Iris pigment epithelial cell (primary cell): ENCODE measurements around the gene ASS1.

Experiments
- DNase-seq: peaks from one replicate; pipeline ENCODE4 v3.0.0-alpha.2; 2011; ENCODE audit warnings: low read depth

The ASS1 gene

GRCh38 chr9:130454096-130454811 lies 9.5 kb downstream of the ASS1 start:
- no peak for DNase-seq

GRCh38 chr9:130454812-130455325 lies 10.1 kb downstream of the ASS1 start:
- DNase-seq, result no peak

- no peak for DNase-seq
Observed at GRCh38 chr9:130458027-130458803, 13.5 kb downstream of the ASS1 start.

GRCh38 chr9:130458804-130459067 lies 14.0 kb downstream of the ASS1 start:
- DNase-seq, result no peak

GRCh38 chr9:130459151-130459550 lies 14.4 kb downstream of the ASS1 start:
- DNase-seq, result no peak

- no peak for DNase-seq
Observed at GRCh38 chr9:130459941-130460669, 15.3 kb downstream of the ASS1 start.

- DNase-seq, result no peak
Observed at GRCh38 chr9:130461218-130461630, 16.5 kb downstream of the ASS1 start.

- no peak for DNase-seq
Observed at GRCh38 chr9:130461731-130462130, 17.0 kb downstream of the ASS1 start.

GRCh38 chr9:130462685-130463540 lies 18.2 kb downstream of the ASS1 start:
- DNase-seq, result no peak

- no peak for DNase-seq
Observed at GRCh38 chr9:130463763-130464745, 19.3 kb downstream of the ASS1 start.

- no peak for DNase-seq
Observed at GRCh38 chr9:130465383-130466096, 20.8 kb downstream of the ASS1 start.

- no peak for DNase-seq
Observed at GRCh38 chr9:130466537-130467217, 21.9 kb downstream of the ASS1 start.

GRCh38 chr9:130467316-130467715 lies 22.6 kb downstream of the ASS1 start:
- DNase-seq, result no peak

GRCh38 chr9:130468566-130468965 lies 23.8 kb downstream of the ASS1 start:
- DNase-seq, result no peak

- DNase-seq, result no peak
Observed at GRCh38 chr9:130470269-130470668, 25.5 kb downstream of the ASS1 start.

- DNase-seq, result no peak
Observed at GRCh38 chr9:130470950-130471349, 26.2 kb downstream of the ASS1 start.

- no peak for DNase-seq
Observed at GRCh38 chr9:130471411-130472183, 26.8 kb downstream of the ASS1 start.

- DNase-seq, result no peak
Observed at GRCh38 chr9:130472184-130472705, 27.5 kb downstream of the ASS1 start.
